ENCODE results near the gene FAM200B. TPM values are rescaled to one million over a fixed set of nuclear protein-coding genes. Genes with fewer than 3 reads are reported as not detected.

FAM200B gene
- polyA plus RNA-seq, 1 donor (not counting 4 experiments of a cell fraction or from before 2014, with no cell fraction given): 36.6 TPM

DNA sequence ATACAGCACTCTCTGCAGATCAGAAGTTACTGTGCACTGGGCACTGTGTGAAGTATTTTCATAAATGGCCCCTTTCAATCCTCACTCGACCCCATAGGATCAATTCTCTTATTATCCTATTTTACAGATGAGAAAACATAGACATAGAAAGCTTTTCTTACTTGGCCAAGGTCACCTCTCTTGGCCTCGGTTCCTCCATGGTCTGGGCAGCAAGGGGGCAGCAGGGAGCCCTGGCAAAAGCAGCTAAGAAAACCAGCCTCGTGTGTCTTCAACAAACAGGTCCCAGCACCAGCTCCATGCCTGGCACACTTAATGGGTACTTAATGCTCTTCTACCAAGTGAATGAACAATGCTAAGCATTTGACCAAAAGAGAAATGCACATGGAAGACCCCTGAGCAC is 55.6 kb downstream of the FAM200B start:
- Histone ChIP-seq H3K4me1 (ENCODE audit: control insufficient read depth, extremely low read depth, insufficient read depth, low read length) (no peaks in the 10 kb centered on the region), H3K9me1 (ENCODE audit: control insufficient read depth, extremely low read depth, insufficient read depth, low read length) (no peaks in the 10 kb centered on the region), H3K36me3 (ENCODE audit: control insufficient read depth in 2 of 2, extremely low read depth in 1 of 2, insufficient read depth in 2 of 2, low read length in 2 of 2) (no peaks in the 10 kb centered on the region), H3K4me2 (ENCODE audit: control insufficient read depth, extremely low read depth, insufficient read depth, low read depth, low read length) (no peak overlapping the region), H3K27me3 (ENCODE audit: control insufficient read depth, extremely low read depth, insufficient read depth, low read length) (no peaks in the 10 kb centered on the region), H3K4me3 (ENCODE audit: control insufficient read depth in 2 of 3, extremely low read depth in 1 of 3, insufficient read depth in 2 of 3, low read depth in 1 of 3, low read length in 3 of 3) (no peak overlapping the region), H3K9ac (ENCODE audit: control insufficient read depth, extremely low read depth, insufficient read depth, low read length) (no peak overlapping the region), H4K20me1 (ENCODE audit: control insufficient read depth, extremely low read depth, insufficient read depth, low read length) (no peaks in the 10 kb centered on the region), H3K9me3 (ENCODE audit: control insufficient read depth, low read depth, low read length) (peaks cover 2% of the 10 kb centered on the region), H3K79me2 (ENCODE audit: control insufficient read depth, insufficient read depth, low read length) (no peaks in the 10 kb centered on the region), H2AFZ (ENCODE audit: control insufficient read depth, low read length) (no peak overlapping the region), H3K27ac (ENCODE audit: control insufficient read depth, insufficient read depth, low read length) (no peak overlapping the region)
- DNase-seq (ENCODE audit: low read depth, low spot score) (no peak), FAIRE-seq (no peak)
- dilution Hi-C loops (cut with MboI; ENCODE audit: extremely low pct_ligation_motif_present, low sequenced_read_pairs): no loop called here
- TF ChIP-seq, protein P1, sequence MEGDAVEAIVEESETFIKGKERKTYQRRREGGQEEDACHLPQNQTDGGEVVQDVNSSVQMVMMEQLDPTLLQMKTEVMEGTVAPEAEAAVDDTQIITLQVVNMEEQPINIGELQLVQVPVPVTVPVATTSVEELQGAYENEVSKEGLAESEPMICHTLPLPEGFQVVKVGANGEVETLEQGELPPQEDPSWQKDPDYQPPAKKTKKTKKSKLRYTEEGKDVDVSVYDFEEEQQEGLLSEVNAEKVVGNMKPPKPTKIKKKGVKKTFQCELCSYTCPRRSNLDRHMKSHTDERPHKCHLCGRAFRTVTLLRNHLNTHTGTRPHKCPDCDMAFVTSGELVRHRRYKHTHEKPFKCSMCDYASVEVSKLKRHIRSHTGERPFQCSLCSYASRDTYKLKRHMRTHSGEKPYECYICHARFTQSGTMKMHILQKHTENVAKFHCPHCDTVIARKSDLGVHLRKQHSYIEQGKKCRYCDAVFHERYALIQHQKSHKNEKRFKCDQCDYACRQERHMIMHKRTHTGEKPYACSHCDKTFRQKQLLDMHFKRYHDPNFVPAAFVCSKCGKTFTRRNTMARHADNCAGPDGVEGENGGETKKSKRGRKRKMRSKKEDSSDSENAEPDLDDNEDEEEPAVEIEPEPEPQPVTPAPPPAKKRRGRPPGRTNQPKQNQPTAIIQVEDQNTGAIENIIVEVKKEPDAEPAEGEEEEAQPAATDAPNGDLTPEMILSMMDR (optimal IDR thresholded peaks at IDR 0.05 in 1 of 3, IDR thresholded peaks at IDR 0.05 in 1 of 3, conservative IDR thresholded peaks at IDR 0.05 in 1 of 3; ENCODE audit: extremely low read depth in 1 of 3, insufficient read depth in 2 of 3, low read length in 3 of 3): no peak
- no peak for TF ChIP-seq EZH2 (IDR thresholded peaks at IDR 0.05; ENCODE audit: low read length)

DNA sequence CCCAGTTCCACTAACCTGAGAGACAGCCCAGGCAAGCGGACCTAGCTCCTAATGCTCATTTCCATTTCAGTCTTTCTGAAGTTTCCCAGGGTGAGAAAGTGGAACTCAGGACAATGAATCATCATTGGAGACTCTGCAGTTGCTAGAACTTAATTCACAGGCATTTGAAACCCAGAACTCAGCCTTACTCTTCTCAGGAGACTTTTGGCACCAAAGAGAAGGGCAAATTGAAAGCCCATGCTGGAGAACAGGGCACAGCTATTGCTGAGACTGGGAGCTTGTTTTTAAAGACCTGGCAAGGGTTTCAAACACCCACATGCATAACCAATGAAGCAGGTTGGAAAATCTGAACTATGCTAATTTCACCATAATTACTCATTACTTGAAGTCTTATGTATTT is 57.2 kb downstream of the FAM200B start:
- no peaks in the 10 kb centered on the region for H3K27me3 ChIP-seq (ENCODE audit: control insufficient read depth, extremely low read depth, insufficient read depth, low read length)
- DNase-seq (ENCODE audit: low read depth, low spot score): no peak
- H3K9me1 ChIP-seq (ENCODE audit: control insufficient read depth, extremely low read depth, insufficient read depth, low read length): no peaks in the 10 kb centered on the region
- no peaks in the 10 kb centered on the region for H3K4me1 ChIP-seq (ENCODE audit: control insufficient read depth, extremely low read depth, insufficient read depth, low read length)
- no peaks in the 10 kb centered on the region for H4K20me1 ChIP-seq (ENCODE audit: control insufficient read depth, extremely low read depth, insufficient read depth, low read length)
- no peak overlapping the region for H3K4me3 ChIP-seq (ENCODE audit: control insufficient read depth in 2 of 3, extremely low read depth in 1 of 3, insufficient read depth in 2 of 3, low read depth in 1 of 3, low read length in 3 of 3)
- no peaks in the 10 kb centered on the region for H3K36me3 ChIP-seq (ENCODE audit: control insufficient read depth in 2 of 2, extremely low read depth in 1 of 2, insufficient read depth in 2 of 2, low read length in 2 of 2)
- H3K4me2 ChIP-seq (ENCODE audit: control insufficient read depth, extremely low read depth, insufficient read depth, low read depth, low read length): no peak overlapping the region
- H3K9ac ChIP-seq (ENCODE audit: control insufficient read depth, extremely low read depth, insufficient read depth, low read length): no peak overlapping the region
- no peaks in the 10 kb centered on the region for H3K79me2 ChIP-seq (ENCODE audit: control insufficient read depth, insufficient read depth, low read length)
- H2AFZ ChIP-seq (ENCODE audit: control insufficient read depth, low read length): no peak overlapping the region
- peaks cover 2% of the 10 kb centered on the region for H3K9me3 ChIP-seq (ENCODE audit: control insufficient read depth, low read depth, low read length)
- TF ChIP-seq, protein P1 (optimal IDR thresholded peaks at IDR 0.05 in 1 of 3, IDR thresholded peaks at IDR 0.05 in 1 of 3, conservative IDR thresholded peaks at IDR 0.05 in 1 of 3; ENCODE audit: extremely low read depth in 1 of 3, insufficient read depth in 2 of 3, low read length in 3 of 3): no peak
- TF ChIP-seq EZH2 (IDR thresholded peaks at IDR 0.05; ENCODE audit: low read length): no peak
- dilution Hi-C loops (cut with MboI; ENCODE audit: extremely low pct_ligation_motif_present, low sequenced_read_pairs): no loop called here
- FAIRE-seq: no peak
- no peak overlapping the region for H3K27ac ChIP-seq (ENCODE audit: control insufficient read depth, insufficient read depth, low read length)

Other genes with a start within 250 kb of the FAM200B start
- gene CC2D2A, start 211.9 kb upstream of the FAM200B start, polyA plus RNA-seq: 5.9 to 11.8 TPM (median 8.9 TPM) in 3 replicates
- 38.9 to 63.1 TPM (median 50.4 TPM) in 3 replicates for gene FBXL5, start 26.5 kb upstream of the FAM200B start, polyA plus RNA-seq
- 0.58 to 1.2 TPM (median 1.1 TPM) in 3 replicates for gene BST1, start 21.2 kb downstream of the FAM200B start, polyA plus RNA-seq
- 0.02 to 0.08 TPM (median 0.05 TPM) in 3 replicates for gene CD38, start 96.5 kb downstream of the FAM200B start, polyA plus RNA-seq

All from keratinocyte (primary cell).